ENCODE results near the gene ZBTB40.

The ZBTB40 gene

DNA sequence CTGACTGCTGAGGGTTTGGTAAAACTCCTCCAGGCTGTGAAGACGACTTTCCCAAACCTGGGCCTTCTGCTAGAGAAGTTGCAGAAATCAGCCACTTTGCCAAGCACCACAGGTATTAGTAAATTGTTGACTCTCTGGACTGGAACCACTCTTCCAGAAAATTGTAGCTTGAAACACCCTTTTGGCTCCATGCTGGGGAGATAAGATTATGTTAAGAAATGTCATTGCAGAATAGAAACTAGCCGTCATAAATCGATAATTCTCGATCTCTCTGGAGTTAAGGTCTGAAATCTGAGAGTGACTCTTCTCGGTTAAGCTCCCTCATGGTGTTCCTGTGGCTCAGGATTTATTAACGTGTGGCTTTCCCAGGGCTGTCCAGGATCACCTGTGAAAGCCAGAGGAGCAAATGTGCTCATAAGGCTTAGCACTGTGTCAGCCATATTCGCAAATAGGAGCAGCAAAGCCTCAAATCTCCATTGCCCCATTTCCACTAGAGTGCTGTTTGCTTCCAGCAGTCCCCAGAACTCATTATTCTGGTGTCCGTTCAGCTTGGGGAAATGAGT lies 54.6 kb downstream of the ZBTB40 start:
- Histone ChIP-seq H3K4me1 (ENCODE audit: control insufficient read depth, insufficient read depth, low read length) (no peaks in the 10 kb centered on the region; the same call in 1 of the 2 replicates), H3K4me3 (ENCODE audit: low read depth, low read length) (no peak overlapping the region), H3K9me3 (ENCODE audit: control insufficient read depth, insufficient read depth, low read depth, low read length) (no peaks in the 10 kb centered on the region), H3K27ac (ENCODE audit: low read depth, low read length) (no peak overlapping the region), H3K36me3 (ENCODE audit: control insufficient read depth, insufficient read depth, low read length) (peaks cover 38% of the 10 kb centered on the region), H3K27me3 (ENCODE audit: control insufficient read depth, insufficient read depth, low read length) (no peaks in the 10 kb centered on the region), H3K9ac (ENCODE audit: low read length) (no peak overlapping the region)

DNA sequence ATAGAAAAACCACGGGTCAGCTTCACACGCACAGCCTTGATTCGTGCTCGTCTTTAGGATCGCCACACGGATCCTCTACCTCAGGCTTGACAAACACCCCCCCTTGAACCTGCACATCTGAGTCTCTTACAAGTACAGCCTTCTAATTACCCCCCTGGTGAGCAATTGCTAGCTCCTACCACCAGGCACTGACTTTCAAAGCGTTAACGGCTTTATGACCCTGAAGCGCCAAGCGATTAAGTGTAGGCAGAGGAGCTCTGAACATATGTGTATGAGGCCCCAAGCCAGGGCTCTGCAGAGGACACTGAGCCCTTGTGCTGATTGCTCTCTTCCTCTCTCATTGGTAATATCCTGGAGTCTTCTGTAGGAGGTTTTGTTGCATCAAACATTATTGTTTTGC lies 55.9 kb downstream of the ZBTB40 start:
- no peaks in the 10 kb centered on the region for H3K27me3 ChIP-seq (ENCODE audit: control insufficient read depth, insufficient read depth, low read length)
- no peak overlapping the region for H3K9ac ChIP-seq (ENCODE audit: low read length)
- H3K9me3 ChIP-seq (ENCODE audit: control insufficient read depth, insufficient read depth, low read depth, low read length): no peaks in the 10 kb centered on the region
- H3K4me1 ChIP-seq (ENCODE audit: control insufficient read depth, insufficient read depth, low read length): no peaks in the 10 kb centered on the region; the same call in 1 of the 2 replicates
- H3K27ac ChIP-seq (ENCODE audit: low read depth, low read length): no peak overlapping the region
- no peak overlapping the region for H3K4me3 ChIP-seq (ENCODE audit: low read depth, low read length)
- H3K36me3 ChIP-seq (ENCODE audit: control insufficient read depth, insufficient read depth, low read length): peaks cover 49% of the 10 kb centered on the region

DNA sequence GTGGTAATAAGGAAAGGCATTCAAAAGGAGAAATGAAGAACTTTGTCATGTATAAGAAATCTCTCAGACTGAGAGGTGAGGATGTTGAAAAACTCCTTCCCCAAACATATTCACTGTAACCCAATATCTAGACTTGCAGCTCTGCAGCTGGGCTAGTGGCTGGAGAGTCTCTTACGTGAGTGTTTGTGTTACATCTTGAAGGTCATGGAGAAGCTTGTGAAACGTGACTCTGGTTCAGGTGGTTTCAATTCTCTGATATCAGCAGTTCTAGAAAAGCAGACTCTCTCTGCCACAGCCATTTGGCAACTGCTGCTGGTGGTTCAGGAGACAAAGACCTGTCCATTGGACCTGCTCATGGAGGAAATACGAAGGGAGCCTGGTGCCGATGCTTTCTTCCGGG lies 56.7 kb downstream of the ZBTB40 start:
- H3K4me1 ChIP-seq (ENCODE audit: control insufficient read depth, insufficient read depth, low read length): no peaks in the 10 kb centered on the region; the same call in 1 of the 2 replicates
- H3K4me3 ChIP-seq (ENCODE audit: low read depth, low read length): no peak overlapping the region
- H3K27ac ChIP-seq (ENCODE audit: low read depth, low read length): no peak overlapping the region
- no peaks in the 10 kb centered on the region for H3K9me3 ChIP-seq (ENCODE audit: control insufficient read depth, insufficient read depth, low read depth, low read length)
- H3K9ac ChIP-seq (ENCODE audit: low read length): no peak overlapping the region
- H3K36me3 ChIP-seq (ENCODE audit: control insufficient read depth, insufficient read depth, low read length): peaks cover 56% of the 10 kb centered on the region
- H3K27me3 ChIP-seq (ENCODE audit: control insufficient read depth, insufficient read depth, low read length): no peaks in the 10 kb centered on the region

DNA sequence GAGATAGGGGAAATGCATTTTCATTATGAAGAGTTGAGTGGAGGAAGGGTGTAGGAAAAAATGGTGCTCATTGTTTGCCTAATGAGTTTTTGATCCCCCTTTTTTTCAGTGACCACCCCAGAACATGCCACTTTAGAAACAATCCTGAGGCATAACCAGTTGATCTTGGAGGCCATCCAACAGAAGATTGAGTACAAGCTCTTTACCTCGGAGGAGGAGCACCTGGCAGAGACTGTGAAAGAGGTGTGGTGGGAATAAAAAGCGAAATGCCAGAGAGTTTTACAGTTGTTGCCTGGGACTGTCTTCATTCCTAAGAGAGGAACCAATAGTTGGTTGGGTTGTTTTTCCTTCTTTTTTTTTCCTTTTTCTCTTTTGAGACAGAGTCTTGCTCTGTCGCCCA lies 57.3 kb downstream of the ZBTB40 start:
- H3K36me3 ChIP-seq (ENCODE audit: control insufficient read depth, insufficient read depth, low read length): peaks cover 59% of the 10 kb centered on the region

DNA sequence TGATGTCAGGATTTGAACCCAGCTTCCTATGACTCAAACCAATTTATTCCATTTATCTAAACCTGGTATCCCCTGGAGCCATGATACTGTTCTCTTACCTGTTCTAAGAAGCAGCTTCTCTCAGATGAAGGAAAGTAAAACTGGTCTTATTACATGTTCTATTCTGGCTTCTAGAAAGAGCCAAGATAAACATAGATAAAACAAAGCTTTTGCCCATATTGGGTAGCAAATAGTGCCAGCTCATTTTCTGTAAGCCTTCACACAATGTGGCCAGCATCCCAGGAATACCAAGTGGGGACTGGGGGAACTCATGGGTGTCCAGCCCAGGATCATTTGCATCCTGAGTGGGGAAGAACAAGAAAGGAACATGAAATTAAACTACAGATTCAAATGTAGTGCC lies 58.2 kb downstream of the ZBTB40 start:
- H3K9ac ChIP-seq (ENCODE audit: low read length): no peak overlapping the region
- H3K4me1 ChIP-seq (ENCODE audit: control insufficient read depth, insufficient read depth, low read length): no peaks in the 10 kb centered on the region; the same call in 1 of the 2 replicates
- no peak overlapping the region for H3K27ac ChIP-seq (ENCODE audit: low read depth, low read length)
- no peaks in the 10 kb centered on the region for H3K9me3 ChIP-seq (ENCODE audit: control insufficient read depth, insufficient read depth, low read depth, low read length)
- H3K36me3 ChIP-seq (ENCODE audit: control insufficient read depth, insufficient read depth, low read length): peaks cover 67% of the 10 kb centered on the region
- no peaks in the 10 kb centered on the region for H3K27me3 ChIP-seq (ENCODE audit: control insufficient read depth, insufficient read depth, low read length)
- H3K4me3 ChIP-seq (ENCODE audit: low read depth, low read length): no peak overlapping the region

More for the DNA sequence above, 57.3 kb downstream of the ZBTB40 start:
- Histone ChIP-seq H3K4me3 (ENCODE audit: low read depth, low read length) (no peak overlapping the region), H3K9ac (ENCODE audit: low read length) (no peak overlapping the region), H3K27ac (ENCODE audit: low read depth, low read length) (no peak overlapping the region), H3K27me3 (ENCODE audit: control insufficient read depth, insufficient read depth, low read length) (no peaks in the 10 kb centered on the region), H3K9me3 (ENCODE audit: control insufficient read depth, insufficient read depth, low read depth, low read length) (no peaks in the 10 kb centered on the region), H3K4me1 (ENCODE audit: control insufficient read depth, insufficient read depth, low read length) (no peaks in the 10 kb centered on the region; the same call in 1 of the 2 replicates)

DNA sequence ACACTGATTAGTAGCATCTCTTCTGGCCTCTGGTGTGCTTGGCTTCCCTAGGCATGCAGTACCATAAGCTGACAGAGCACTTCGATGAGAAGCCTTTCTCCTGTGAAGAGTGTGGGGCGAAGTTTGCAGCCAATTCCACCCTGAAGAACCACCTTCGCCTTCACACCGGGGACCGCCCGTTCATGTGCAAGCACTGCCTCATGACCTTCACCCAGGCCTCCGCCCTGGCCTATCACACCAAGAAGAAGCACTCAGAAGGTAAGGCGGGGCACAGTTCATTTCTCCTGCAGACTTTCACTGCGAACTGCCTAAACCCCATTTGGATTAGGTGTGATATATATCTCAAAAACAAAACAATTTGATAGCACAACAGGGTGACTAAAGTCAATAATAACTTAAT lies 61.2 kb downstream of the ZBTB40 start:
- H3K9ac ChIP-seq (ENCODE audit: low read length): no peak overlapping the region
- no peaks in the 10 kb centered on the region for H3K9me3 ChIP-seq (ENCODE audit: control insufficient read depth, insufficient read depth, low read depth, low read length)
- H3K4me1 ChIP-seq (ENCODE audit: control insufficient read depth, insufficient read depth, low read length): no peaks in the 10 kb centered on the region
- no peak overlapping the region for H3K4me3 ChIP-seq (ENCODE audit: low read depth, low read length)
- peaks cover 80% of the 10 kb centered on the region for H3K36me3 ChIP-seq (ENCODE audit: control insufficient read depth, insufficient read depth, low read length)
- no peak overlapping the region for H3K27ac ChIP-seq (ENCODE audit: low read depth, low read length)
- no peaks in the 10 kb centered on the region for H3K27me3 ChIP-seq (ENCODE audit: control insufficient read depth, insufficient read depth, low read length)

DNA sequence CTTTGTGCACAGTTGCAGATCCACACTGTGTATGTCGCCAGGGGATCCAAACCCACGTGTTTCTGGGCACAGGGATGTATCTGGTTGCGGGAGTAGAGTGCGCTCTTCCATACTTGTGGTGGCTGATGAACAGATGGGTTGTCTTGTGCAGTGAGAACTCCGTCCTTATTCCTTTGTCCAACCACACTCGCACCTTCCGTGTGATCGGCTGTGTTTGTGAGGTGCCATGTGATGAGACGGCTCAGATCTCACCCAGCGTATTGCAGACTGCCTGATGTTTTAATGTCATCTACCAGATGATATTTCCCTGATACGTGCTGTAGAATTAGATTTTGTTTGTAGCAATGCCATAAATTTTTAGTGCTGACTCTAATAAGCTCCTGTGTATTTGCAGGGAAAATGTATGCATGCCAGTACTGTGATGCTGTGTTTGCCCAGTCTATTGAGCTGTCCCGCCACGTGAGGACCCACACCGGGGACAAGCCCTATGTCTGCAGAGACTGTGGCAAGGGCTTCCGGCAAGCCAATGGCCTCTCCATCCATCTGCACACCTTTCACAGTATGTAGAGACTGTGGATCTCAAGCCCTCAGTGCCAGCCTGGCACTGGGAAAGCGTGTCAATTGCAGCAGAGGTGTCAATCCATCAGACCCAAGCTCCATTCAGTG lies 65.4 kb downstream of the ZBTB40 start:
- no peaks in the 10 kb centered on the region for H3K27me3 ChIP-seq (ENCODE audit: control insufficient read depth, insufficient read depth, low read length)
- peaks cover 91% of the 10 kb centered on the region for H3K36me3 ChIP-seq (ENCODE audit: control insufficient read depth, insufficient read depth, low read length)
- no peaks in the 10 kb centered on the region for H3K9me3 ChIP-seq (ENCODE audit: control insufficient read depth, insufficient read depth, low read depth, low read length)
- no peak overlapping the region for H3K4me3 ChIP-seq (ENCODE audit: low read depth, low read length)
- no peak overlapping the region for H3K27ac ChIP-seq (ENCODE audit: low read depth, low read length)
- H3K9ac ChIP-seq (ENCODE audit: low read length): no peak overlapping the region
- H3K4me1 ChIP-seq (ENCODE audit: control insufficient read depth, insufficient read depth, low read length): no peaks in the 10 kb centered on the region

DNA sequence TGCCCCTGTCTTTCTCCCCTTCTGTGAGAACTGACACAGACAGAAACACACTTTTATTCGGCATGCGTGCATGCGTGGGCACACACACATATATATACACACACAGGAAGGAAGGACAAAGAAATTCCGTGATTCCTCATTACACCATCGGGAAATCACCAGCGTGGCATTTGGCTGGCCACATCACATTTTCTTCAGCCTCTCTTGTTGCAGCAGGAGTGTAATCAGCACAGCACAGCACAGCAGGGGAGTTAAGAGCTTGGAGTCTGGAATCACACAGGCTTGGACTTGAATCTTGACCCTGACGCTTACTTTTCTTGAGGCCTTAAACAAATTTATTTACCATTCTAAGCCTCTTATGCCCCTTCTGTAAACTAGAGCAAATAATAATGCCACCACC lies 66.3 kb downstream of the ZBTB40 start:
- H3K4me3 ChIP-seq (ENCODE audit: low read depth, low read length): no peak overlapping the region
- H3K27me3 ChIP-seq (ENCODE audit: control insufficient read depth, insufficient read depth, low read length): no peaks in the 10 kb centered on the region
- no peaks in the 10 kb centered on the region for H3K9me3 ChIP-seq (ENCODE audit: control insufficient read depth, insufficient read depth, low read depth, low read length)
- H3K9ac ChIP-seq (ENCODE audit: low read length): no peak overlapping the region
- H3K36me3 ChIP-seq (ENCODE audit: control insufficient read depth, insufficient read depth, low read length): peaks cover 88% of the 10 kb centered on the region
- H3K27ac ChIP-seq (ENCODE audit: low read depth, low read length): no peak overlapping the region
- no peaks in the 10 kb centered on the region for H3K4me1 ChIP-seq (ENCODE audit: control insufficient read depth, insufficient read depth, low read length)

DNA sequence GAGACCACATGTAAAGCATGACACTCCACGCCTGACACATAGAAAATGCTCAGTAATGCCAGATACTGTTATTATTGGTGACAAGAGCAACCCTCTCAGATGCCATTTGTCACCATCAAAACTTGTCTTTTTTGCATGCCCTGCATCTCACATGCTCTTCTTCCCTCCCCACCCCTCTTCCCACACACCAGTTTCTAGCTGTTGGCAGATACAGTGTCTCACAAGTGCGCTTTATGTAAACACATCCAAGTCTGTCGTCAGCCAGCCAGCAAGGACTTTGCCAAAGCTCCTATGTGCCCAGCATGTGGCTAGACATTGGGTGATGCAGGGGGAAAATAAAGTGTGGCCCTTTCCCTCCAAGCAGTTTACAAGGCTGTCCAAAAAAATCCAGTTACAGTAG lies 66.7 kb downstream of the ZBTB40 start:
- H3K9me3 ChIP-seq (ENCODE audit: control insufficient read depth, insufficient read depth, low read depth, low read length): no peaks in the 10 kb centered on the region
- peaks cover 87% of the 10 kb centered on the region for H3K36me3 ChIP-seq (ENCODE audit: control insufficient read depth, insufficient read depth, low read length)
- H3K9ac ChIP-seq (ENCODE audit: low read length): no peak overlapping the region
- H3K4me1 ChIP-seq (ENCODE audit: control insufficient read depth, insufficient read depth, low read length): no peaks in the 10 kb centered on the region
- H3K27ac ChIP-seq (ENCODE audit: low read depth, low read length): no peak overlapping the region
- H3K4me3 ChIP-seq (ENCODE audit: low read depth, low read length): no peak overlapping the region
- H3K27me3 ChIP-seq (ENCODE audit: control insufficient read depth, insufficient read depth, low read length): no peaks in the 10 kb centered on the region

DNA sequence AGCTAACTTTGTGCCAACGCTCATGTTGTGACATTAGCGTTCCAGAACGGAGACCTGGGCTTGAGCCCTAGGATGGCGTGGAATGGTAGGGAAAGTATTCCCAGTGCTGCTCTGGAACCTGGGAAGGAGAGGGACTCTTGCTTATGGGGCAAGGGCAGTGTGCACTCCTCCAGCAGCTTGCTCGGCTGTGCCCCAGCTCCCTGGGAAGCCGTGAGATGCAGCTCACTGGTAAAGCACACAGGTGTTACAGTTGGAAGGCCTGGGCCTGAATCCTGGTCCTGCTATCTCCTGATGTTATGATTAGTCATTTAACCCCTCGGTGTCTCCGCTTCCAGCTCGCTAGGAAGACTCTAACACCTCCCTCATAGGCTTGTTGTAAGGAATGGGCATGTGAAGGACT lies 69.2 kb downstream of the ZBTB40 start:
- no peaks in the 10 kb centered on the region for H3K27me3 ChIP-seq (ENCODE audit: control insufficient read depth, insufficient read depth, low read length)
- H3K36me3 ChIP-seq (ENCODE audit: control insufficient read depth, insufficient read depth, low read length): peaks cover 89% of the 10 kb centered on the region
- H3K9me3 ChIP-seq (ENCODE audit: control insufficient read depth, insufficient read depth, low read depth, low read length): no peaks in the 10 kb centered on the region
- no peak overlapping the region for H3K9ac ChIP-seq (ENCODE audit: low read length)
- no peaks in the 10 kb centered on the region for H3K4me1 ChIP-seq (ENCODE audit: control insufficient read depth, insufficient read depth, low read length)
- no peak overlapping the region for H3K27ac ChIP-seq (ENCODE audit: low read depth, low read length)
- H3K4me3 ChIP-seq (ENCODE audit: low read depth, low read length): no peak overlapping the region

DNA sequence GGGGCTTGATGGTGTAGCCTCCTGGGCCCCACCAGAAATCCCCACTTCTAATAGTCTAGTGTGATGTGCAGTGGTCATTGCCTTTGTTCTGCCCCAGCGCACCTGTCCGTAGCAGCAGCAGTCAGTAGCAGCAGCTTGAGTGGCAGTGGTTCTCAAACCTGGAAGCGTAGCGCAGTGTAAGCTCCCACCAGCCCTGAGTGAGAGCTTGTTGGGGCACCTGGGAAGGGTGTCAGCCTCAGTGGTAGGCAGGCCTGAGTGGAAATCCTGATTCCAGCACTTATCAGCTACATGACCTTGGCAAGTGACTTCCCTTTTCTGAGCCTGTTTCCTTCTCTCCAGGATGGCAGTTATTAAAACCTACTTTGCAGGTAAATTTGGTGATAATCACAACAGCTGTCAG lies 70.0 kb downstream of the ZBTB40 start:
- Histone ChIP-seq H3K27ac (ENCODE audit: low read depth, low read length) (no peak overlapping the region), H3K27me3 (ENCODE audit: control insufficient read depth, insufficient read depth, low read length) (no peaks in the 10 kb centered on the region), H3K9ac (ENCODE audit: low read length) (no peak overlapping the region), H3K4me3 (ENCODE audit: low read depth, low read length) (no peak overlapping the region), H3K9me3 (ENCODE audit: control insufficient read depth, insufficient read depth, low read depth, low read length) (no peaks in the 10 kb centered on the region), H3K4me1 (ENCODE audit: control insufficient read depth, insufficient read depth, low read length) (no peaks in the 10 kb centered on the region), H3K36me3 (ENCODE audit: control insufficient read depth, insufficient read depth, low read length) (peaks cover 85% of the 10 kb centered on the region)
